GM12878 (cell line): Measurements from ENCODE around the gene BEST2. TPM values are rescaled to one million over a fixed set of nuclear protein-coding genes. Genes with fewer than 3 reads are reported as not detected.

Experiments
- ATAC-seq: fragments of 200-7000 bp; cut with Tn5 transposase; 3 replicates; pipeline ENCODE4 v1.9.1; 2020; ENCODE audit warnings: mild to moderate bottlenecking, moderate library complexity
- BruUV-seq: library from RNA; stranded (reverse); fragments of 400-500 nt; replicated peaks from 2 replicates; lab custom pipeline; 2021; lab: Mats Ljungman, UMichigan
- CTCF ChIA-PET: fragments of 300-600 bp; sonication (Branson Sonifier 250); formaldehyde crosslinking; extraction: SDS; loops from one replicate; lab custom pipeline; 2021; ENCODE audit warnings: inconsistent platforms; lab: Yijun Ruan, JAX
- POLR2A ChIA-PET: fragments of 350-600 bp; formaldehyde crosslinking; extraction: SDS; loops from one replicate; lab custom pipeline; 2021; ENCODE audit warnings: inconsistent platforms; lab: Charles Lee
- RAD21 ChIA-PET: fragments of 300-600 bp; sonication (Branson Sonifier 250); formaldehyde crosslinking; loops from one replicate; lab custom pipeline; 2023; ENCODE audit warnings: antibody characterized with exemption; ENCODE audit not compliant: unreplicated experiment; lab: Charles Lee
- SMC1A ChIA-PET: fragments of 300-600 bp; sonication (Branson Sonifier 250); formaldehyde crosslinking; loops from one replicate; lab custom pipeline; 2023; ENCODE audit not compliant: unreplicated experiment, uncharacterized antibody; lab: Charles Lee
- DNase-seq: peaks from one replicate; pipeline ENCODE4 v3.0.0-alpha.2; 2011; ENCODE audit warnings: low read depth, low spot score
- FAIRE-seq: peaks from 3 replicates; lab custom pipeline; 2011; peaks lifted over from hg19 to GRCh38; lab: Jason Lieb, UNC
- H2AFZ ChIP-seq: 2 replicates; pipeline ENCODE4 v1.6.0; 2011; ENCODE audit warnings: low read depth, low read length, control low read depth; ENCODE audit not compliant: control insufficient read depth
- H3K27ac ChIP-seq: 2 replicates; pipeline ENCODE4 v1.5.1; 2011; ENCODE audit warnings: control low read depth; ENCODE audit not compliant: control insufficient read depth, insufficient read depth
- H3K27me3 ChIP-seq, 2 experiments: replicated peaks in 1 of 2; 2 replicates each; pipeline versions ENCODE4 v1.6.0 to v1.6.1; 2011; ENCODE audit warnings: low read length in 1 of 2; ENCODE audit not compliant: control insufficient read depth in 2 of 2, insufficient read depth in 2 of 2
- H3K36me3 ChIP-seq, 2 experiments: 2 replicates each; pipeline ENCODE4 v1.5.1; 2011; ENCODE audit warnings: low read length in 1 of 2; ENCODE audit not compliant: control insufficient read depth in 2 of 2, insufficient read depth in 2 of 2
- H3K4me1 ChIP-seq: 2 replicates; pipeline ENCODE4 v1.6.1; 2011; ENCODE audit warnings: mild to moderate bottlenecking, low read length, moderate library complexity, mixed read lengths; ENCODE audit not compliant: control insufficient read depth, insufficient read depth
- H3K4me2 ChIP-seq: 2 replicates; pipeline ENCODE4 v1.6.0; 2011; ENCODE audit warnings: control low read depth; ENCODE audit not compliant: control insufficient read depth, insufficient read depth
- H3K4me3 ChIP-seq: fragments of 200-600 bp; sonication (generic); 2 replicates; pipeline ENCODE4 v1.5.1; 2016
- H3K79me2 ChIP-seq: 2 replicates; pipeline ENCODE4 v1.6.0; 2011; ENCODE audit warnings: low read length; ENCODE audit not compliant: control insufficient read depth, insufficient read depth
- H3K9ac ChIP-seq: 2 replicates; pipeline ENCODE4 v1.8.0; 2011; ENCODE audit warnings: low read length, control low read depth, mixed read lengths; ENCODE audit not compliant: control insufficient read depth, insufficient read depth
- H3K9me3 ChIP-seq: replicated peaks from 3 replicates; pipeline ENCODE4 v1.5.1; 2011; ENCODE audit warnings: mild to moderate bottlenecking, low read length; ENCODE audit not compliant: control insufficient read depth, insufficient read depth
- H4K20me1 ChIP-seq: 2 replicates; pipeline ENCODE4 v1.6.0; 2011; ENCODE audit not compliant: control insufficient read depth, insufficient read depth
- ATF3 ChIP-seq: IDR thresholded peaks from 2 replicates; pipeline ENCODE4 v1.6.1; 2011; ENCODE audit warnings: low read depth, mild to moderate bottlenecking, low read length, moderate library complexity, borderline replicate concordance; ENCODE audit errors: extremely low read depth
- EGR1 ChIP-seq, 2 experiments: IDR thresholded peaks; 1 replicate in 1 of 2; 2 replicates in 1 of 2; pipeline ENCODE4 v1.6.1; 2011 to 2012; ENCODE audit warnings: low read depth in 2 of 2, low read length in 2 of 2, borderline replicate concordance in 1 of 2, mild to moderate bottlenecking in 1 of 2, moderate library complexity in 1 of 2
- EP300 ChIP-seq, 2 experiments: fragments of 150-350 bp in 1 of 2; IDR thresholded peaks; 2 replicates each; pipeline ENCODE4 v1.6.1; 2011 to 2012; ENCODE audit warnings: low read depth in 2 of 2, low read length in 2 of 2, borderline replicate concordance in 1 of 2, improper control_type of control experiment in 1 of 2, inconsistent platforms in 1 of 2; ENCODE audit not compliant: control insufficient read depth in 1 of 2
- HDAC2 ChIP-seq: fragments of 200-600 bp; sonication (generic); IDR thresholded peaks from 2 replicates; pipeline ENCODE4 v1.6.1; 2017
- JUND ChIP-seq: IDR thresholded peaks from 2 replicates; pipeline ENCODE4 v1.6.1; 2012; ENCODE audit warnings: low read depth, mild to moderate bottlenecking, low read length, improper control_type of control experiment, moderate library complexity
- KLF5 ChIP-seq: fragments of 450-650 bp; IDR thresholded peaks from 2 replicates; pipeline ENCODE4 v1.6.1; 2014; ENCODE audit warnings: mild to moderate bottlenecking; ENCODE audit not compliant: partially characterized antibody
- NKRF ChIP-seq: fragments of 450-650 bp; conservative IDR thresholded peaks from 2 replicates; pipeline ENCODE4 v1.6.1; 2017; ENCODE audit warnings: mild to moderate bottlenecking, moderate library complexity
- PAX8 ChIP-seq: fragments of 450-650 bp; IDR thresholded peaks from 2 replicates; pipeline ENCODE4 v1.6.1; 2017; ENCODE audit warnings: mild to moderate bottlenecking, moderate library complexity
- SREBF1 ChIP-seq: IDR thresholded peaks from 2 replicates; pipeline ENCODE4 v1.6.1; 2012; ENCODE audit warnings: mild to moderate bottlenecking, low read length
- SUZ12 ChIP-seq: fragments of 200-600 bp; sonication (generic); IDR thresholded peaks from one replicate; pipeline ENCODE4 v1.6.1; 2018; ENCODE audit warnings: antibody characterized with exemption, mild to moderate bottlenecking; ENCODE audit not compliant: unreplicated experiment
- TARDBP ChIP-seq: IDR thresholded peaks from 2 replicates; pipeline ENCODE4 v1.6.1; 2016; ENCODE audit warnings: borderline replicate concordance
- WRNIP1 ChIP-seq: IDR thresholded peaks from 2 replicates; pipeline ENCODE4 v1.6.1; 2011; ENCODE audit warnings: low read depth, low read length, improper control_type of control experiment, borderline replicate concordance
- ZNF207 ChIP-seq: fragments of 450-650 bp; IDR thresholded peaks from 2 replicates; pipeline ENCODE4 v1.6.1; 2014; ENCODE audit warnings: antibody characterized with exemption, mild to moderate bottlenecking, borderline replicate concordance
- ZNF24 ChIP-seq: fragments of 450-650 bp; IDR thresholded peaks from 2 replicates; pipeline ENCODE4 v1.6.1; 2017; ENCODE audit warnings: antibody characterized with exemption, mild to moderate bottlenecking
- WGBS: methylation state at CpG from one replicate; pipeline ENCODE4 v1.1.6; 2016; ENCODE audit warnings: low lambda C conversion rate; ENCODE audit not compliant: insufficient replicate concordance, insufficient coverage; ENCODE audit errors: missing lambda C conversion rate; 5-methylcytosine and 5-hydroxymethylcytosine counted together
- in situ Hi-C: fragments of 300-500 bp; cut with MboI; formaldehyde crosslinking; loops from 9 replicates; pipeline ENCODE4 v1.14.3; 2018; ENCODE audit warnings: mixed read lengths
- intact Hi-C: fragments of 100-400 bp; cut with micrococcal nuclease; formaldehyde crosslinking; loops from one replicate; pipeline ENCODE4 v1.14.2; 2022; ENCODE audit not compliant: unreplicated experiment
- polyA plus RNA-seq, 11 experiments: library from polyadenylated mRNA; depleted of rRNA in 4 of 11; unstranded in 6 of 11; stranded (reverse) in 5 of 11; fragments of >200 nt; fragmentation: Nextera tagmentation in 4 of 11; fragmentation: Illumina TruSeq in 1 of 11; extraction: Ambion mirVana in 4 of 11; extraction: Trizol in 1 of 11; gene quantifications; 1 replicate in 1 of 11; 2 replicates in 10 of 11; pipeline versions ENCODE4 v1.2.1 to v1.2.3, GENCODE V29; 2011 to 2016; ENCODE audit warnings: inconsistent platforms in 2 of 11, missing spikeins in 2 of 11, low read depth in 1 of 11
- total RNA-seq, 4 experiments: library from RNA; depleted of rRNA in 3 of 4; stranded (reverse); fragments of >200 nt in 3 of 4; fragmentation: Illumina TruSeq in 1 of 4; extraction: Trizol in 1 of 4; gene quantifications; 2 replicates each; pipeline versions ENCODE4 v1.2.1 to v1.2.3, GENCODE V29; 2013 to 2021

BEST2 gene
- total and polyA plus RNA-seq, 10 of the 15 experiments (the other 5 are each of a cell fraction or from before 2014, with no cell fraction given), result not detected

- H3K4me2 ChIP-seq, result no peak overlapping the region
- no peaks in the 10 kb centered on the region for H3K79me2 ChIP-seq
- SMC1A ChIA-PET, result no interaction called here
- H3K27me3 ChIP-seq, result no peaks in the 10 kb centered on the region
- H3K4me3 ChIP-seq, result no peak overlapping the region
- H2AFZ ChIP-seq, result no peak overlapping the region
- no peak overlapping the region for H3K27ac ChIP-seq
- H3K36me3 ChIP-seq, result peaks cover 34 to 47% of the 10 kb centered on the region in 2 experiments
- POLR2A ChIA-PET, result no interaction called here
- H3K4me1 ChIP-seq, result no peaks in the 10 kb centered on the region
- over 99% methylated on average over 12 of the region's 13 CpGs for WGBS
- intact Hi-C loops (no loop called here), in situ Hi-C loops (no loop called here)
- no TSS peak for BruUV-seq
- no peak for ATAC-seq
- no peaks in the 10 kb centered on the region for H4K20me1 ChIP-seq
- no peaks in the 10 kb centered on the region for H3K9me3 ChIP-seq
- FAIRE-seq, result no peak
- no peak for DNase-seq
- RAD21 ChIA-PET, result no interaction called here
- CTCF ChIA-PET, result no interaction called here
- no peak for TF ChIP-seq PAX8
- TF ChIP-seq KLF5, result no peak
- no peak for TF ChIP-seq SUZ12
- no peak for TF ChIP-seq HDAC2
- no peak for TF ChIP-seq TARDBP
- TF ChIP-seq EGR1 (IDR thresholded peaks at IDR 0.05; ENCODE audit: borderline replicate concordance in 1 of 2, low read depth in 2 of 2, low read length in 2 of 2), result no peak
- no peak for TF ChIP-seq JUND
- no peak for TF ChIP-seq ZNF24
- no peak for TF ChIP-seq EP300 (IDR thresholded peaks at IDR 0.05; ENCODE audit: borderline replicate concordance in 1 of 2, control insufficient read depth in 1 of 2, low read depth in 2 of 2, low read length in 2 of 2)
- no peak for TF ChIP-seq SREBF1
- no peak for TF ChIP-seq NKRF
- TF ChIP-seq WRNIP1, result no peak
- TF ChIP-seq ATF3, result no peak
- TF ChIP-seq ZNF207, result no peak
- H3K9ac ChIP-seq, result no peak overlapping the region
These were observed 45.3 kb upstream of the BEST2 start for GRCh38 chr19:12706332-12706718.
